Measurements from ENCODE around the gene MFAP2. TPM values are rescaled to one million over a fixed set of nuclear protein-coding genes. Genes with fewer than 3 reads are reported as not detected.

MFAP2 gene
- total RNA-seq, 1 donor from 2014 or later: 172 TPM

GRCh38 chr1:16992675-16993074 lies 12.3 kb upstream of the MFAP2 start:
- no peak for TF ChIP-seq CTCF (IDR thresholded peaks at IDR 0.05)
- Mint-ChIP-seq H3K36me3 (ENCODE audit: unreplicated experiment) (peaks cover 13% of the 10 kb centered on the region), H3K27me3 (ENCODE audit: unreplicated experiment) (no peaks in the 10 kb centered on the region), H3K27ac (ENCODE audit: unreplicated experiment) (no peak overlapping the region), H3K9me3 (ENCODE audit: unreplicated experiment) (no peaks in the 10 kb centered on the region), H3K4me3 (ENCODE audit: unreplicated experiment) (no peak overlapping the region), H3K4me1 (ENCODE audit: unreplicated experiment) (no peaks in the 10 kb centered on the region)
- no peak for DNase-seq (ENCODE audit: extremely low spot score, unreplicated experiment)

GRCh38 chr1:16992102-16992501 lies 11.7 kb upstream of the MFAP2 start:
- Mint-ChIP-seq H3K9me3 (ENCODE audit: unreplicated experiment) (no peaks in the 10 kb centered on the region), H3K36me3 (ENCODE audit: unreplicated experiment) (peaks cover 13% of the 10 kb centered on the region), H3K27ac (ENCODE audit: unreplicated experiment) (no peak overlapping the region), H3K4me3 (ENCODE audit: unreplicated experiment) (no peak overlapping the region), H3K4me1 (ENCODE audit: unreplicated experiment) (no peaks in the 10 kb centered on the region), H3K27me3 (ENCODE audit: unreplicated experiment) (no peaks in the 10 kb centered on the region)
- DNase-seq (ENCODE audit: extremely low spot score, unreplicated experiment): no peak
- no peak for TF ChIP-seq CTCF (IDR thresholded peaks at IDR 0.05)

GRCh38 chr1:16991571-16991970 lies 11.2 kb upstream of the MFAP2 start:
- no peaks in the 10 kb centered on the region for H3K4me1 Mint-ChIP-seq (ENCODE audit: unreplicated experiment)
- no peaks in the 10 kb centered on the region for H3K27me3 Mint-ChIP-seq (ENCODE audit: unreplicated experiment)
- peaks cover 13% of the 10 kb centered on the region for H3K36me3 Mint-ChIP-seq (ENCODE audit: unreplicated experiment)
- no peak overlapping the region for H3K4me3 Mint-ChIP-seq (ENCODE audit: unreplicated experiment)
- no peak for TF ChIP-seq CTCF (IDR thresholded peaks at IDR 0.05)
- DNase-seq (ENCODE audit: extremely low spot score, unreplicated experiment): no peak
- no peaks in the 10 kb centered on the region for H3K9me3 Mint-ChIP-seq (ENCODE audit: unreplicated experiment)
- no peak overlapping the region for H3K27ac Mint-ChIP-seq (ENCODE audit: unreplicated experiment)

DNA sequence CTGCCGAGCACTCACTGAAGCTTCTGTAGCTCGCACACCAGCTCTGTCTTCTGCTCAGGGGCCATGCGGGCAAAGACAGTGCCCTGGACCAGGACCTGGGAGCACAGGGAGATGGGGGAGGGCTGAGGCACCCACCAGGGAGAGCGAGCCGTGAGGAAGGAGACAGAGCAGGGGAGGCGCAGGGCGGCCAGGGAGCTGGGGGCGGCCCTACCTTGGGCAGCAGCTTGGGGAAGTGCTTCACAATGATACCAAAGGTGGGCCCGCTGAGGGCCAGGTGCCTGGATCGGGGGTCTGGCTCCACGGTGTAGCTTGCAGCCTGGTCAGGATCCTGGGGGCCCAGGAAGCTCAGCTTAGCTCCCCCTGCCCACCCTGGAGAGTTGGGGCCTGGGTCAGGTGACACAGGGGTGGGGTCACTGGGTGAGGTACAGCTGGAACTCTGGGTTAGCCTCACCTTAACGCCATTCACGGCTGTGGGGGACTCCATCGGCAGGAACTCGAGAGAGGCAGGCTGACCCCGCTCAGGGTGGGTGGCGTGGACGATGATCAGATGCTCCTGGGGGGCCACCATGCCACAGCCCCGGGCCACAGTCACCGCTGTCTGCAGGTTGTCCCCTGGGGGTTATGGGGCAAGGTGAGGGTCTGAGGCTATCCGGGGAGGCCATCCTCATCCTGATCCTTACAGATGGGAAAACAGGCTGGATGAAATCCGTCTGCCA lies 9.4 kb upstream of the MFAP2 start:
- Mint-ChIP-seq H3K4me3 (ENCODE audit: unreplicated experiment) (no peak overlapping the region), H3K9me3 (ENCODE audit: unreplicated experiment) (no peaks in the 10 kb centered on the region), H3K36me3 (ENCODE audit: unreplicated experiment) (peaks cover 11% of the 10 kb centered on the region), H3K27me3 (ENCODE audit: unreplicated experiment) (no peaks in the 10 kb centered on the region), H3K27ac (ENCODE audit: unreplicated experiment) (no peak overlapping the region), H3K4me1 (ENCODE audit: unreplicated experiment) (peaks cover under 1% of the 10 kb centered on the region)
- no peak for DNase-seq (ENCODE audit: extremely low spot score, unreplicated experiment)
- TF ChIP-seq CTCF (IDR thresholded peaks at IDR 0.05): no peak

DNA sequence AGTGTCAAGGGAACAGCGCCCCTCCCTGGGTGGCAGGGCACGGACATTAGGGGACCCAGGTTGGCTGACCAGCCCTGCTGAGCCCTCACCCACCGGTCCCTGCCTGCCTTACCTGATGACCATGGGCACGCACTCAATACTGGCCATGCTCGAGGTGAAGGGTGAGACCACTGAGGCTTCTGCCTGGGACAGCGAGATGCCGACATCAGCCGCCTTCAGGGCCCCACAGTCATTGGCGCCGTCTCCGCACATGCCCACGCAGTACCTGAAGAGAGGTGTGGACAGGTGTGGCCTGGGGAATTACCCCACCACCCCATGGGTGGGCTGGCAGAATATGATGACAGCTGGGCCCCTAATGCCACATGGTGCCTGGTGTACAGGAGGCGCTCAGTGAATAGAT lies 7.8 kb upstream of the MFAP2 start:
- no peak overlapping the region for H3K27ac Mint-ChIP-seq (ENCODE audit: unreplicated experiment)
- H3K27me3 Mint-ChIP-seq (ENCODE audit: unreplicated experiment): no peaks in the 10 kb centered on the region

More for the DNA sequence above, 7.8 kb upstream of the MFAP2 start:
- Mint-ChIP-seq H3K36me3 (ENCODE audit: unreplicated experiment) (peaks cover 11% of the 10 kb centered on the region), H3K4me1 (ENCODE audit: unreplicated experiment) (peaks cover 11% of the 10 kb centered on the region), H3K9me3 (ENCODE audit: unreplicated experiment) (no peaks in the 10 kb centered on the region), H3K4me3 (ENCODE audit: unreplicated experiment) (no peak overlapping the region)
- TF ChIP-seq CTCF (IDR thresholded peaks at IDR 0.05): no peak
- no peak for DNase-seq (ENCODE audit: extremely low spot score, unreplicated experiment)

Measured in osteocyte (in vitro differentiated cells).